Naive thymus-derived CD4-positive, alpha-beta T cell (primary cell): ENCODE measurements around the gene LTO1. TPM values are rescaled to one million over a fixed set of nuclear protein-coding genes. Genes with fewer than 3 reads are reported as not detected.
"Not testable (repeated sequence)": the region's sequence is repeated elsewhere in the genome, so short reads cannot be mapped to it uniquely, and the experiment has no call there.

Experiments
- ATAC-seq: fragments of 150-1000 bp; cut with Tn5 transposase; 2 replicates; pipeline ENCODE4 v1.10.0; 2021; ENCODE audit warnings: mild to moderate bottlenecking, moderate library complexity
- CTCF ChIA-PET: fragments of 350-600 bp; sonication (Branson Sonifier 250); formaldehyde crosslinking; loops from one replicate; lab custom pipeline; 2021; ENCODE audit warnings: antibody characterized with exemption; lab: Charles Lee
- POLR2A ChIA-PET: fragments of 350-600 bp; sonication (Branson Sonifier 250); formaldehyde crosslinking; loops from one replicate; lab custom pipeline; 2021; ENCODE audit warnings: antibody characterized with exemption, inconsistent platforms; lab: Charles Lee
- DNase-seq, 9 donors: peaks; one replicate each; pipeline versions ENCODE4 v3.0.0 to v3.0.0-alpha.2; 2020 to 2022; ENCODE audit warnings: mixed read lengths in 1 of 9
- H3K27ac ChIP-seq: one replicate; pipeline ENCODE4 v1.7.0; 2013; ENCODE audit warnings: mild to moderate bottlenecking, low read depth, low read length, moderate library complexity
- H3K27me3 ChIP-seq, 2 donors: one replicate each; pipeline ENCODE4 v1.7.0; 2013; ENCODE audit warnings: low read length in 2 of 2, mild to moderate bottlenecking in 2 of 2, moderate library complexity in 2 of 2; ENCODE audit not compliant: control insufficient read depth in 2 of 2, insufficient read depth in 2 of 2
- H3K36me3 ChIP-seq, 3 experiments: 1 replicate in 2 of 3; 2 replicates in 1 of 3; pipeline ENCODE4 v1.7.0; 2013; ENCODE audit warnings: low read length in 3 of 3, mild to moderate bottlenecking in 3 of 3, moderate library complexity in 1 of 3; ENCODE audit not compliant: insufficient read depth in 3 of 3, control insufficient read depth in 2 of 3
- H3K4me1 ChIP-seq, 2 donors: one replicate each; pipeline ENCODE4 v1.7.0; 2013; ENCODE audit warnings: low read length in 2 of 2, mild to moderate bottlenecking in 2 of 2, moderate library complexity in 1 of 2; ENCODE audit not compliant: control insufficient read depth in 2 of 2, insufficient read depth in 2 of 2
- H3K4me3 ChIP-seq: 2 replicates; pipeline ENCODE4 v1.7.0; 2013; ENCODE audit warnings: mild to moderate bottlenecking, low read length
- H3K9me3 ChIP-seq, 3 experiments: 1 replicate in 2 of 3; 2 replicates in 1 of 3; pipeline ENCODE4 v1.7.0; 2013; ENCODE audit warnings: low read length in 3 of 3; ENCODE audit not compliant: control insufficient read depth in 2 of 3
- H3K27ac Mint-ChIP-seq, 9 donors: one replicate each; pipeline ENCODE4 v1.8.0; 2020 to 2022; ENCODE audit warnings: mixed read lengths in 9 of 9, mild to moderate bottlenecking in 8 of 9, moderate library complexity in 5 of 9, inconsistent platforms in 2 of 9
- H3K27me3 Mint-ChIP-seq, 5 donors: one replicate each; pipeline ENCODE4 v1.8.0; 2021 to 2022; ENCODE audit warnings: mixed read lengths in 5 of 5, mild to moderate bottlenecking in 1 of 5
- H3K36me3 Mint-ChIP-seq, 5 donors: one replicate each; pipeline ENCODE4 v1.8.0; 2020 to 2022; ENCODE audit warnings: mixed read lengths in 5 of 5, mild to moderate bottlenecking in 3 of 5, inconsistent platforms in 1 of 5
- H3K4me1 Mint-ChIP-seq, 7 donors: one replicate each; pipeline ENCODE4 v1.8.0; 2020 to 2022; ENCODE audit warnings: mixed read lengths in 7 of 7, mild to moderate bottlenecking in 3 of 7, inconsistent platforms in 1 of 7
- H3K4me3 Mint-ChIP-seq, 10 donors: one replicate each; pipeline ENCODE4 v1.8.0; 2020 to 2022; ENCODE audit warnings: mild to moderate bottlenecking in 10 of 10, mixed read lengths in 10 of 10, moderate library complexity in 6 of 10, inconsistent platforms in 2 of 10
- H3K9me3 Mint-ChIP-seq, 11 donors: one replicate each; pipeline ENCODE4 v1.8.0; 2020 to 2022; ENCODE audit warnings: mixed read lengths in 11 of 11, mild to moderate bottlenecking in 4 of 11, inconsistent platforms in 1 of 11, moderate library complexity in 1 of 11
- intact Hi-C, 2 donors: fragments of 100-400 bp; cut with micrococcal nuclease; formaldehyde crosslinking; loops; one replicate each; pipeline ENCODE4 v1.15.1; 2023
- polyA plus RNA-seq, 2 donors: library from polyadenylated mRNA; unstranded; fragments of 300-500 nt; fragmentation: Illumina TruSeq; gene quantifications; one replicate each; pipeline ENCODE4 v1.2.3, GENCODE V29; 2021
- total RNA-seq, 6 experiments: library from RNA in 5 of 6; stranded (reverse) in 5 of 6; gene quantifications; 1 replicate in 5 of 6; 2 replicates in 1 of 6; pipeline ENCODE4 v1.2.3 and lab custom pipeline; 2021 to 2026

The LTO1 gene
- total and polyA plus RNA-seq, 7 experiments from 2014 or later = 19.1 to 75.6 (median 33.4) TPM

DNA sequence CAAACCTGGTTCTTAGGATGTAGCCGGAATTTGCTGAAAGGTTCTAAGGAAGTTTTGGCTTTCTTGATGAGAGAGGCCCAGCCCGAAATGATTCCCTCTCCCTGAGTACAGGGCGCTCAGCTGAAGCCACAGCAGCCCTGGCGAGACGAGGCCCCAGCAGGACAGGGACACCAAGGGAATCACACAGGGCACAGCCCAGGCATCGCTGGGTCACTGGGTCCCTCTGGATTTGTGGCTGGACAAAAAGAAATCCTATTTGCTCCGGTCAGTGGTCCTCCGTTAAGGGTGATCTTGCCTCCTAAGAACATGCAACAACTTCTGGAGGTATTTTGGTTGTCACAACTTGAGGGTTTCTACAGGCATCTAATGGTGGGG lies 22.3 kb upstream of the LTO1 start:
- CTCF ChIA-PET = no interaction called here
- Histone ChIP-seq H3K27ac (no peak overlapping the region), H3K4me3 (no peak overlapping the region), H3K4me1 (no peaks in the 10 kb centered on the region), H3K27me3 (peaks cover 0 to 3% of the 10 kb centered on the region in 2 donors), H3K36me3 (no peaks in the 10 kb centered on the region), H3K9me3 (no peaks in the 10 kb centered on the region)
- peaks cover 0 to 2% (median 0%) of the 10 kb centered on the region in 5 donors for H3K36me3 Mint-ChIP-seq
- peaks cover 0 to 5% (median 0%) of the 10 kb centered on the region in 7 donors for H3K4me1 Mint-ChIP-seq
- H3K27me3 Mint-ChIP-seq = peaks cover 29 to 69% (median 51%) of the 10 kb centered on the region in 5 donors
- intact Hi-C loops = no loop called here
- peaks cover 0 to 3% (median 0%) of the 10 kb centered on the region in 11 donors for H3K9me3 Mint-ChIP-seq
- H3K4me3 Mint-ChIP-seq = no peak overlapping the region
- no peak overlapping the region for H3K27ac Mint-ChIP-seq
- POLR2A ChIA-PET = no interaction called here
- DNase-seq (no peak), ATAC-seq (no peak)

DNA sequence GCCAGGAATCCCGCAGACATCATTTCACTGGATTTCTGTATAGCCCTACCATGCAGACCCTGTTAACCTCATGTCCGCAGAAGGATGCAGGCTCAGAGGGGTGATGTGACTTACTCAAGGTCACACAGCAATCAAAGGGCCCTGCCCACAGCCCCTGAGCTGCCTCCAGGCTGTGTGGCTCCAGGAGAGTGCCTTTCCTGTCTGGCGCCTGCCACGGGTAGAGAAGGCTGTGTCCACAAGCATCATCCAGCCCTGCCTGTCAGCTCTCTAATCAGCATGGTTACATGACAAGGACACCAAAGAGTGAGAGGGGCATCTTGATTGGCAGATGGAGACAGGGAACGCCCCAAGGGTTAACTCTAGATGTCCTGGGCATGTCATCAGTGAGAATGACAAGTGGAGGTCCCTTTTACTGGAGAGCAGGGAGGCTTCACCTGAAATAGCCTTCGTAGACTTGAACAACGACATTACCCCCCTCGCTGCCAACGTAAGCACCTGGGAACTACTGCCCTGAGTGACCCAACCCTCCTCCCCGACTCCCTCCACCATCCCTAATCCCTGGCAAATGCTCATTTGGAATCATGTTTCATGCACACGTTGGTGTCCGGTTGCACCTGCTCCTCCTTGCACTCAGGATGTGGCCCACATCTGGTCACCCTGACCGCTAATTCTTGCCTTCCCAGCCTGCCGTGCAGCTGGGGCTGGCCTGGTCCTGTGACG lies 21.8 kb upstream of the LTO1 start:
- ATAC-seq (no peak), DNase-seq (no peak)
- Histone ChIP-seq H3K9me3 (no peaks in the 10 kb centered on the region), H3K4me1 (no peaks in the 10 kb centered on the region), H3K27me3 (peaks cover 0 to 3% of the 10 kb centered on the region in 2 donors), H3K36me3 (no peaks in the 10 kb centered on the region), H3K27ac (no peak overlapping the region), H3K4me3 (no peak overlapping the region)
- H3K4me3 Mint-ChIP-seq = no peak overlapping the region
- intact Hi-C loops = no loop called here
- peaks cover 0 to 4% (median 0%) of the 10 kb centered on the region in 7 donors for H3K4me1 Mint-ChIP-seq
- peaks cover 0 to 7% (median 0%) of the 10 kb centered on the region in 5 donors for H3K36me3 Mint-ChIP-seq
- H3K27me3 Mint-ChIP-seq = peaks cover 30 to 74% (median 55%) of the 10 kb centered on the region in 5 donors
- H3K9me3 Mint-ChIP-seq = peaks cover 0 to 8% (median 0%) of the 10 kb centered on the region in 11 donors
- no peak overlapping the region for H3K27ac Mint-ChIP-seq
- POLR2A ChIA-PET = interaction anchor here (0.6 kb wide), 1 partner anchor 11 kb away, joined by 3 read pairs; no protein-coding TSS in a partner anchor
- CTCF ChIA-PET = interaction anchor here (0.6 kb wide), 1 partner anchor 105 kb away, joined by 3 read pairs; no protein-coding TSS in a partner anchor

DNA sequence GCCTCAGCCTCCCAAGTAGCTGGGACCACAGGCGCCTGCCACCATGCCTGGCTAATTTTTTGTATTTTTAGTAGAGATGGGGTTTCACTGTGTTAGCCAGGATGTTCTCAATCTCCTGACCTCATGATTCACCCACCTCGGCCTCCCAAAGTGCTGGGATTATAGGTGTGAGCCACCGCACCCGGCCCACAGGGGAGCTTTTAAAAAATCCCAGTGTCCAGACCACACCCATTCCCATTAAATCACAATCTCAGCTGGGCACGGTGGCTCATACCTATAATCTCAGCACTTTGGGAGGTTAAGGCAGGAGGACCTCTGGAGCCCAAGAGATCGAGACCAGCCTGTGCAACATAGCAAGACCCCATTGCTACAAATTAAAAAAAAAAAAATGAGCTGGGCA lies 20.8 kb upstream of the LTO1 start:
- H3K27me3 ChIP-seq, H3K9me3 ChIP-seq, H3K4me1 ChIP-seq, H3K27ac Mint-ChIP-seq, H3K4me3 ChIP-seq, DNase-seq, CTCF ChIA-PET, H3K4me1 Mint-ChIP-seq, H3K27ac ChIP-seq, H3K4me3 Mint-ChIP-seq, POLR2A ChIA-PET, ATAC-seq, H3K36me3 Mint-ChIP-seq, H3K36me3 ChIP-seq, intact Hi-C loops: not testable (repeated sequence)
- Mint-ChIP-seq H3K27me3 (peaks cover 27 to 77% (median 57%) of the 10 kb centered on the region in 5 donors), H3K9me3 (peaks cover 0 to 13% (median 4%) of the 10 kb centered on the region in 11 donors)

DNA sequence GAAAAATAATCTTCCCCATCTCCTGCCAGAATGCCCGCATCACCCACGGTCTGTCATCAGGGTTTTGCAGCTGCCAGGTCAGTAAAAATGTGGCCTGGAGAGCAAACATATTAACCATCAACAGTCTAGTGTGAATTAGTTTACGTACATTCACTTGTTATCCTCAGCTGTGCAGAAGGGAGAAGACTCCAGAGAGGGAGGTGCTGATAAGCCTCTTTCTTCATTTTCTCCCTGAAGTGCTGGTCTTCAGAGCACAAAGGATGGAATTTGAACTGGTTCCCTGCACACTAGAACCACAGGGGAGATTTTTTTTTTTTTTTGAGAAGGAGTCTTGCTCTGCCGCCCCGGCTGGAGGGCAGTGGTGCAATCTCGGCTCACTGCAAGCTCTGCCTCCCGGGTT lies 20.4 kb upstream of the LTO1 start:
- peaks cover 0 to 3% of the 10 kb centered on the region in 2 donors for H3K27me3 ChIP-seq
- CTCF ChIA-PET = no interaction called here
- Mint-ChIP-seq H3K4me3 (no peak overlapping the region), H3K27ac (no peak overlapping the region), H3K36me3 (peaks cover 0 to 7% (median 0%) of the 10 kb centered on the region in 5 donors), H3K4me1 (no peaks in the 10 kb centered on the region), H3K27me3 (peaks cover 23 to 77% (median 57%) of the 10 kb centered on the region in 5 donors), H3K9me3 (peaks cover 0 to 17% (median 4%) of the 10 kb centered on the region in 11 donors)
- H3K4me3 ChIP-seq = no peak overlapping the region
- no peaks in the 10 kb centered on the region for H3K36me3 ChIP-seq
- POLR2A ChIA-PET = no interaction called here
- ATAC-seq (no peak), DNase-seq (no peak)
- no peak overlapping the region for H3K27ac ChIP-seq
- H3K4me1 ChIP-seq = no peaks in the 10 kb centered on the region
- H3K9me3 ChIP-seq = no peaks in the 10 kb centered on the region
- intact Hi-C loops = no loop called here

DNA sequence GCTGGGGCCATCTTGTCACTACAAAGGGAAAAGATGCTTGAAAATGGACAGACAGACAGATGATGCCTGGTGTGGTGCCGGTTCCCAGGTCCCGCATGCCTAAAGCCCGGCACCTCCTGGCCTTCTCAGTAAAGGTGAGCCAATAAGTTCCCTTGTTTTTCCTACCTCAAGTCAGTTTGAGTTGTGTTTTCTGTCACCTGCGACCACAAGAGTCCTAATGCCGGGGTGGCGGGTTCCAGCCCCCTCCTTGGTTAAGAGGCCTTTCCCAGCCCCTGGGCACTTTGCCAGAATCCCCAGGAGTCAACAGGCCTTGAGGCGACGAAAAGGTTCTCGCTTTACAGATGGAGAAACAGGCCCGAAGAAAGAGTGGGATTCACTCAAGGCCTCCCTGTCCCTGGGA lies 19.6 kb upstream of the LTO1 start:
- H3K36me3 Mint-ChIP-seq = peaks cover 0 to 7% (median 0%) of the 10 kb centered on the region in 5 donors
- H3K4me3 Mint-ChIP-seq = no peak overlapping the region
- intact Hi-C loops = no loop called here
- Histone ChIP-seq H3K36me3 (no peaks in the 10 kb centered on the region), H3K4me1 (no peaks in the 10 kb centered on the region), H3K4me3 (no peak overlapping the region), H3K9me3 (no peaks in the 10 kb centered on the region), H3K27me3 (no peaks in the 10 kb centered on the region), H3K27ac (no peak overlapping the region)
- POLR2A ChIA-PET = no interaction called here
- ATAC-seq (no peak), DNase-seq (no peak)
- CTCF ChIA-PET = no interaction called here
- peaks cover 18 to 76% (median 55%) of the 10 kb centered on the region in 5 donors for H3K27me3 Mint-ChIP-seq
- no peaks in the 10 kb centered on the region for H3K4me1 Mint-ChIP-seq
- H3K27ac Mint-ChIP-seq = no peak overlapping the region
- peaks cover 0 to 19% (median 4%) of the 10 kb centered on the region in 11 donors for H3K9me3 Mint-ChIP-seq

DNA sequence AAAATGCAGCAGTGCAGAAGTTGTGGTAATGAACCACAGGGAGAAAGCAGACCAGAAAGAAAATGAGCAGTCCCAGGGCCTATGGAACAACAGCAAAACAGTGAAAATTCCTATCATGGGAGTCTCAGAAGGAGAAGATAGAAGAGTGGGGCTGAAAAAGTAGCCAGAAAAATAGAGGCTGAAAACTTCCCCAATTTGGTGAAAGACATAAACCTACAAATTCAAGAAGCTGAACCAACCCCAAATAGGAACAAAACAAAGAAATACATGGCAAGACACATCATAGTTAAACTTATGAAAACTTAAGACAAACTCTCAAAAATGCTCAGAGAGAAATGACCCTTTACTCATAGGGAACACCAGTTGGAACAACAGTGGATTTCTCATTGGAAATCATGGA lies 17.3 kb upstream of the LTO1 start:
- no peaks in the 10 kb centered on the region for H3K36me3 ChIP-seq
- no peak overlapping the region for H3K27ac ChIP-seq
- H3K27me3 ChIP-seq = no peaks in the 10 kb centered on the region
- ChIA-PET CTCF (no interaction called here), POLR2A (no interaction called here)
- peaks cover 0 to 7% (median 2%) of the 10 kb centered on the region in 5 donors for H3K36me3 Mint-ChIP-seq
- no peaks in the 10 kb centered on the region for H3K9me3 ChIP-seq
- H3K27me3 Mint-ChIP-seq = peaks cover 28 to 66% (median 55%) of the 10 kb centered on the region in 5 donors
- no peak overlapping the region for H3K4me3 Mint-ChIP-seq
- peaks cover 0 to 19% (median 4%) of the 10 kb centered on the region in 11 donors for H3K9me3 Mint-ChIP-seq
- intact Hi-C loops = no loop called here
- H3K27ac Mint-ChIP-seq = no peak overlapping the region
- H3K4me1 Mint-ChIP-seq = peaks cover 0 to 4% (median 0%) of the 10 kb centered on the region in 7 donors
- H3K4me1 ChIP-seq = no peaks in the 10 kb centered on the region
- no peak for DNase-seq
- H3K4me3 ChIP-seq = no peak overlapping the region
- ATAC-seq = no peak
